ENCODE data around the gene IGF2.

GRCh38 chr11:2132246-2132645, 6.9 kb downstream of the IGF2 start:
- no peak for TF ChIP-seq POLR2A (IDR thresholded peaks at IDR 0.05)
- no peak for TF ChIP-seq POLR2AphosphoS5 (IDR thresholded peaks at IDR 0.05)
